Vagina (tissue), 2 donors: Measurements from ENCODE around the gene OPRD1.

ENCODE experiments used
- POLR2A ChIP-seq, 2 donors: fragments of 450-650 bp; IDR thresholded peaks; one replicate each; pipeline ENCODE4 v1.6.1; 2017; ENCODE audit warnings: antibody characterized with exemption in 2 of 2, mild to moderate bottlenecking in 2 of 2, moderate library complexity in 2 of 2
- POLR2AphosphoS5 ChIP-seq, 2 donors: sonication (generic); formaldehyde crosslinking; IDR thresholded peaks; one replicate each; pipeline ENCODE4 v1.9.0; 2017; ENCODE audit warnings: antibody characterized with exemption in 2 of 2, mild to moderate bottlenecking in 2 of 2, low read depth in 1 of 2; ENCODE audit not compliant: insufficient read depth in 1 of 2
- TF ChIP-seq, protein P1 (sequence below), 3 experiments: fragments of 450-650 bp in 2 of 3; fragments of 200-600 bp in 1 of 3; sonication (generic) in 1 of 3; IDR thresholded peaks; one replicate each; pipeline ENCODE4 v1.5.1; 2017 to 2019; ENCODE audit warnings: antibody characterized with exemption in 3 of 3, mild to moderate bottlenecking in 2 of 3, moderate library complexity in 2 of 3

DNA sequence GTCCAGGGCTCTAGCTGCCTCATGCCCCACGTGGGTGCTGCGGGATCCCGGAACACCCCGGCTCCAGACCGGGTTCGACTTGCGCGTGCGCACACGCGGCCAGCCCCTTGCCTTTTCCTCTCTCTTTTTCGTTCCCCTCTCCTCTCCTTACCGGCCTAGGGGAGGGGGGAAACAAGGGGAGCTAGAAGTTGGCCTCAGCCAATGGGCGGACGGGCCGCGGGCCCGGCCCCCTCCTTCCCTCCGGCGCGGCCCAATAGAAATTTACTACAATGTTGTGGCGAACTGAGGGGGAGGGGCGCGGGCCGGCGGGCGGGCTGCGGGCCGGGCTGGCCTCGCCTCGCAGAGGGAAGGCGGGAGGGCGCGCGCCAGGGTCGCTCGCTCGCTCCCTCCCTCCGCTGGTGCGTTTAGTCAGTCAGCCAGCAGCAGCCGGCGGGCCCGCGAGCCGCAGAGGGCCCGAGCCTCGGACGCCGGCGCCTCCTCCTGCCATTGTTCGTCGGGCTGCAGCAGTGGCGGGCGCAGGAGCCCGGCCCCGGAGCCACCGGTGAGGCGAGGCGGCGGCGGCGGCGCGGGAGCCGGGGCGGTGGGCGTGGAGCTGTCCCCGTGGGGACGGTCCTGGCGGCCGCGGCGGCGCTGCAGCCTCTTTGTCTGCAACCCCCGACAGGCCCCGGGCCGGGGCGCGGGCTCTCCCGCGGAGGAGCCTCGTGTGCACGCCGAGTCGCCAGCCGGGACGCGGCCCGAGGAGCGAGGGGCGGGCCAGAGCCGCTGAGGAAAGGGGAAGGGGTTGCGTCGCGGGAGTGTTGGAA, 102.5 kb downstream of the OPRD1 start, which contains the start of gene EPB41:
- TF ChIP-seq POLR2AphosphoS5 (IDR thresholded peaks at IDR 0.05; ENCODE audit: insufficient read depth in 1 of 2, low read depth in 1 of 2): peak; percentile 63 to 66
- TF ChIP-seq, protein P1, sequence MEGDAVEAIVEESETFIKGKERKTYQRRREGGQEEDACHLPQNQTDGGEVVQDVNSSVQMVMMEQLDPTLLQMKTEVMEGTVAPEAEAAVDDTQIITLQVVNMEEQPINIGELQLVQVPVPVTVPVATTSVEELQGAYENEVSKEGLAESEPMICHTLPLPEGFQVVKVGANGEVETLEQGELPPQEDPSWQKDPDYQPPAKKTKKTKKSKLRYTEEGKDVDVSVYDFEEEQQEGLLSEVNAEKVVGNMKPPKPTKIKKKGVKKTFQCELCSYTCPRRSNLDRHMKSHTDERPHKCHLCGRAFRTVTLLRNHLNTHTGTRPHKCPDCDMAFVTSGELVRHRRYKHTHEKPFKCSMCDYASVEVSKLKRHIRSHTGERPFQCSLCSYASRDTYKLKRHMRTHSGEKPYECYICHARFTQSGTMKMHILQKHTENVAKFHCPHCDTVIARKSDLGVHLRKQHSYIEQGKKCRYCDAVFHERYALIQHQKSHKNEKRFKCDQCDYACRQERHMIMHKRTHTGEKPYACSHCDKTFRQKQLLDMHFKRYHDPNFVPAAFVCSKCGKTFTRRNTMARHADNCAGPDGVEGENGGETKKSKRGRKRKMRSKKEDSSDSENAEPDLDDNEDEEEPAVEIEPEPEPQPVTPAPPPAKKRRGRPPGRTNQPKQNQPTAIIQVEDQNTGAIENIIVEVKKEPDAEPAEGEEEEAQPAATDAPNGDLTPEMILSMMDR (IDR thresholded peaks at IDR 0.05): no peak
- peak in 1 of 2 donors; percentile 59 for TF ChIP-seq POLR2A (IDR thresholded peaks at IDR 0.05)
